GM19468 (cell line): ENCODE data around the gene COBLL1.
"Not testable (repeated sequence)": the region's sequence is repeated elsewhere in the genome, so short reads cannot be mapped to it uniquely, and the experiment has no call there.

ENCODE experiments used
- ATAC-seq: cut with Tn5 transposase; IDR thresholded peaks from one replicate; pipeline ENCODE4 v1.9.1; 2021; ENCODE audit warnings: mild to moderate bottlenecking, moderate library complexity, moderate number of reproducible peaks; ENCODE audit not compliant: unreplicated experiment; ENCODE audit errors: extremely low read depth

The COBLL1 gene

GRCh38 chr2:164722616-164723338, 118.8 kb downstream of the COBLL1 start:
- ATAC-seq: no peak

GRCh38 chr2:164721430-164721829, 120.2 kb downstream of the COBLL1 start:
- no peak for ATAC-seq

GRCh38 chr2:164719996-164720941, 121.4 kb downstream of the COBLL1 start:
- ATAC-seq: no peak

DNA sequence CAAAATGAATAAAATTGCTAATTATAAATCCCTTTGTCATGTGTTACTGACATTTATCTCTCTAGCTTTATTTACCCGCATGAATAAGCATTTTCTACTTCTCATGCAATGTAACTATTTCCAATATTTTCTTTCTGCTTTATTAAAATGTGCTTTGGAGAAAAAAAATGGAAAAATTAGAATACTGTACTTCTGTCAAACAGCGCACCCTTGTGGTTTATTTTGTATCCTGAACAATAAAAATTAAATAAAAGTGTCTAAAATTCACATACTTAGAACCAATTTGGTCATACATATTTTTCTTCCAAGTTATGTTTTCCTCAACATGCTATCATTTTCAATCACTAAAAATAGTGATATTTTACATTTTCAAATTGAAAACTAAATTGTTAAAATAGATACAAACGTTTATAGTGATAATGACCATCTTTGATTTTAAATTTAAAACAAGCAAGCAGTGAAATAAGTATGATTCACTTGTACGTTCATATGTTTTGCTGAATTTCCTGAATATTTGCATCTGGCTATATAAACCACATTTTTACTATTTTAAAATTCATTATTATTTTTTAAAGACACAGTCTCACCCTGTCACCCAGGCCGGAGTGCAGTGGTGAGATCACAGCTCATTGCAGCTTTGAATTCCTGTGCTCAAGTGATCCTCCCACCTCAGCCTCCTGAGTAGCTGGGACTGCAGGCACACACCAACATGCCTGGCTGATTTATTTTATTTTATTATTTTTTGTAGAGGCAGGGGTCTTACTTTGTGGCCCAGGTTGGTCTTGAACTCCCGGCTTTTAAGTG, 124.4 kb downstream of the COBLL1 start:
- no peak for ATAC-seq

DNA sequence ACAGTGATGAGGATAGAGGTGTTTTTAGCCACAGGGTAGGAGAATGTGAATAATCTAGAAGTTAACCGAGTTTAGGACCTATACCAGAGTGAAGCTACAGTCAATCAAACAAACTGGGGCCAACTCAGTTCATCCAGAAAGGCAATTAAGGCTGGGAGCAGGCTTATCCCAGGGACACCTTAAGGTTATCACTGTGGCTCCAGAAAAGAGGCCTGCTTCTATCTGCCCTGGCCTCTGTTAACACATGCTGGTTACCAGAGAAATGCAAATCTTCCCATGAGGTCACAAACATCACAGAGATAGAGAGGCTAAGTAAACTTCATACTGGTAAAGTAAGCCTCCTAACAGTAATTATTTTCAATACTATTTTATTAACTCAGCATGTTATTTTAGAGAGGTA, 127.2 kb downstream of the COBLL1 start:
- no peak for ATAC-seq

- ATAC-seq: no peak
These were observed 129.9 kb downstream of the COBLL1 start for GRCh38 chr2:164711766-164712138.

- ATAC-seq: no peak
These were observed 130.5 kb downstream of the COBLL1 start for GRCh38 chr2:164710837-164711765.

GRCh38 chr2:164710252-164710836, 131.3 kb downstream of the COBLL1 start:
- ATAC-seq: not testable (repeated sequence)

- ATAC-seq: no peak
These were observed 135.1 kb downstream of the COBLL1 start for GRCh38 chr2:164706522-164706921.

DNA sequence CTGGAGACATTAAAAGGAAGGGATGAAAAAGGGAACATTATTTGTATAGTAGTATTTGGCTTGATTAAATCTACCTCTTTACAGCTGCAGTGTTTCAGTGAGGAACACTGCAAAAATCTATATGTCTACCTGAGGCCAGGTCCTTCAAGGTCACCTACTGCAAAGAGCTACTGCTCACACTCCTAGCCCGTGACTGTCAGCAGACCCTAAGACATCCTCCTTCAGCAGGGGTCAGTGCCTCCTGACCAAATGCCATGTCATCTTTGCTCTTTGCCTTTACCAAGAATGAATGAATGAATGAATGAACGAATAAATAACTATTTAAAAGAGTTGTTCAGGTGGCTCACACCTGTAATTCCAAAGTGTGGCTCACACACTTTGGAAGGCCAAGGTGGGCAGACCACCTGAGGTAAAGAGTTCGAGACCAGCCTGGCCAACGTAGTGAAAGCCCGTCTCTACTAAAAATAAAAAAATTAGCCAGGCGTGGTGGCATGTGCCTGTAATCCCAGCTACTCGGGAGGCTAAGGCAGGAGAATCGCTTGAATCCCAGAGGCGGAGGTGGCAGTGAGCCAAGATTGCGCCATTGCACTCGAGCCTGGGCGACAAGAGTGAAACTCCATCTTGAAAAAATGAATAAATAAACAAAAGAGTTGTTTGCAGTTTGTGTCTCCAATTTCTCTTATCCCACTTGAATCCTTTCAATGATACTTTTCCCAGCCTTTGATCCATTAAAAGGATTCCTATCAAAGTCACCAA, 136.0 kb downstream of the COBLL1 start:
- ATAC-seq: no peak

DNA sequence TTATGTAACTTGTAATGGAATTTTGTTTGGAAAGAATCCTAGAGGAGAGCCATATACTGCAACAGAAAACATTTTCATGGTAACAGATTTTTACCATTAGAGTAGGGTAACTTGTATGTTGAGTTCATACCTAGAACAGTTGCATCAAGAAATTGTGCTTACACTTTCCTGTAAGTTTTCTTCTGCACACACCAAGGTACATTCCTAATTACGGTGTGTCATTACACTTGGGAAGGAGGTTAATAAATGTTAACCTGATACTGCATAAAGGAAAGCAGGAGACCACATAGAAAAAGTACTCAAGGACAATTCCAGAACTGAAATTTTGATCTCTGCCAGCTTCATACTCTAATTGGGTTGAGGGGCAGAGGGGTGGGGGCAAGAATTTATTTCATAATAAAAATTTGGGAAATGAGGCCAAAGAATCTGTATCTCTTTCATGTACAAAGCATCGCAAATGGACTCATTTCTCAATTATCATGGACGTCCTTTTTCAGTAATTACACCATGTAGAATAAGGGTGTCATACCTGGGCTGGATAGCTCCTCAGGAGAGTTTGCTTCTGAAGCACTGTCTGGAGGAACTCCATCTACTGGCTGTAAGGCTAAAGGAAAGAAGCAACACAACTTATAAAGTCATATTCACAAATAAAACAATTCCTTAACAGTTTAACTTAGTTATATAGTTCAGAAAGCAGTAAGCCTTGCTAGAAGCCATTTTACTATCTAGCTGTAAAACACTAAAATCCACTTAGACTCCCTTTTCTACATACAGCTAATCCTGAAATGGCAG, 137.5 kb downstream of the COBLL1 start:
- no peak for ATAC-seq

DNA sequence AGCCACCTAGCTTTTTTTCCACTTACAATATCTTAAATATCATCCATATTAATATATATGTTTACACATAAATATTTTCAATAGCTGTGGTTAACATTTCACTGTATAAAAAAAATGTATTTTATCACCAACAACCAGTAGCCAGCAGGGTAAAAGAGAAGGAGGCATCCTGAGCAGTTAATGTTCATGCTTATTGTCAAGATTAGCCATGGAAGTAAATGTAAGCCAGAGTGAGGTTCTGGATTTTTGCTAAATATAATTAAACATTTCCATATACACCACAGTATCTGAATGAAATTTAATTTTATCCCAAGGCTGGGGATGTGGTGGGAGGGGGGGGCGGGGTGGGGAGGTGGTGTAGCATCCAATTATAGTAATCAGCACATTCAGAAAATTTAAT, 140.1 kb downstream of the COBLL1 start:
- ATAC-seq: no peak

DNA sequence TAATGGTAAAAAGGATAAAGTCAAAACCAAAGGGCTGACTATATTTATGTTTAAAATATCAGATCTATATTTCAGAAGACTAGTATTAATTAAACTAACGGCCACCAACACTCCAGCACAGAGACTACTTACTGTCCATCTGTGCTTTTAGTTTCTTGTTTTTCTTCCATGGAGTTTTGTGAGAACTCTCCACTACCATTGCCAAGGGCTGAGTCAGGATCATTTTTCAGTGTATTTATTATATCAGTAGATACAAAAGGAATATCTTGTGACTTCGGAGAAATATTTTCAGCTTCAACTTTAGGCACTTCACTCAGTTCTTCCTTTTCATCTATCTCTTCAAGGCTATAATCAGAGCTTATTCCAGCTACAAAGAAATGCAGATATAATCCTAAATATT, 141.2 kb downstream of the COBLL1 start:
- ATAC-seq: no peak

GRCh38 chr2:164697688-164698461, 143.7 kb downstream of the COBLL1 start:
- ATAC-seq: no peak

- no peak for ATAC-seq
These were observed 145.0 kb downstream of the COBLL1 start for GRCh38 chr2:164696634-164697033.

- ATAC-seq: no peak
These were observed 147.3 kb downstream of the COBLL1 start for GRCh38 chr2:164694275-164694695.

DNA sequence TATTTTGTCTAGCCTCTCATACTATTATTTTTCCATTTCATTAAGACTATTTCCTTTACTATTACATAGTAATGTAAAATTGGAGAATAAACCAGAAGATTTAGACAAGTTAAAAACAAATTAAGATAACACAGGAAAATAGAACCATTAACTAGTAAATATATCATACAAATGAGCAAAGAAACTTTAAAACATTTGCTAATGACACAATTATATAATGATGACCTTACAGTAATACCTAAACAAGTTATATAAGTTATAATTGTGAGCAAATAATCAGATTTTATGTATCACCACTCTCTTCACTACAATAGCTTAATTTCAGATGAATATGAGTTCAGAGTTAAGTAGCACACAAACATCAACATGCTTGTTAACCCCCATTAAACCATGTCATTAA, 147.8 kb downstream of the COBLL1 start:
- no peak for ATAC-seq
